H9 (cell line): ENCODE measurements around the gene GGPS1. TPM values are rescaled to one million over a fixed set of nuclear protein-coding genes. Genes with fewer than 3 reads are reported as not detected.

Source experiments
- DNase-seq: peaks from one replicate; pipeline ENCODE4 v3.0.0-alpha.2; 2017
- H2AFZ ChIP-seq: one replicate; pipeline ENCODE4 v1.6.1; 2013; ENCODE audit warnings: mild to moderate bottlenecking, low read length, control low read depth, moderate library complexity
- H2AK5ac ChIP-seq: 2 replicates; pipeline ENCODE4 v1.6.1; 2013; ENCODE audit warnings: low read length, control low read depth, mixed read lengths; ENCODE audit not compliant: insufficient read length
- H2BK120ac ChIP-seq: one replicate; pipeline ENCODE4 v1.6.1; 2013; ENCODE audit warnings: low read depth, mild to moderate bottlenecking, low read length, control low read depth, inconsistent platforms; ENCODE audit not compliant: poor library complexity, severe bottlenecking
- H2BK12ac ChIP-seq: 2 replicates; pipeline ENCODE4 v1.6.1; 2013; ENCODE audit warnings: low read length, control low read depth, mixed read lengths, low read depth; ENCODE audit not compliant: insufficient read length
- H2BK15ac ChIP-seq: 2 replicates; pipeline ENCODE4 v1.6.1; 2013; ENCODE audit warnings: low read depth, low read length, control low read depth
- H2BK20ac ChIP-seq: one replicate; pipeline ENCODE4 v1.6.1; 2013; ENCODE audit warnings: low read depth, mild to moderate bottlenecking, low read length, control low read depth, inconsistent platforms; ENCODE audit not compliant: poor library complexity, severe bottlenecking
- H2BK5ac ChIP-seq: 2 replicates; pipeline ENCODE4 v1.6.1; 2013; ENCODE audit warnings: low read length, control low read depth, mixed read lengths; ENCODE audit not compliant: insufficient read length
- H3K14ac ChIP-seq: 2 replicates; pipeline ENCODE4 v1.6.1; 2013; ENCODE audit warnings: low read length, control low read depth; ENCODE audit not compliant: insufficient read depth
- H3K18ac ChIP-seq: 2 replicates; pipeline ENCODE4 v1.6.1; 2013; ENCODE audit warnings: low read depth, mild to moderate bottlenecking, mixed read lengths, low read length, control low read depth; ENCODE audit not compliant: insufficient read length
- H3K23ac ChIP-seq: 2 replicates; pipeline ENCODE4 v1.6.1; 2013; ENCODE audit warnings: low read length, control low read depth, mixed read lengths, low read depth; ENCODE audit not compliant: insufficient read length
- H3K23me2 ChIP-seq: 2 replicates; pipeline ENCODE4 v1.6.1; 2013; ENCODE audit warnings: low read depth, mild to moderate bottlenecking, mixed read lengths, low read length, control low read depth; ENCODE audit not compliant: insufficient read length, poor library complexity, severe bottlenecking
- H3K27ac ChIP-seq: 2 replicates; pipeline ENCODE4 v1.5.1; 2013; ENCODE audit warnings: low read length, control low read depth, mixed read lengths, low read depth; ENCODE audit not compliant: insufficient read length
- H3K27me3 ChIP-seq: 2 replicates; pipeline ENCODE4 v1.6.1; 2013; ENCODE audit warnings: low read length, control low read depth, inconsistent platforms; ENCODE audit not compliant: insufficient read depth
- H3K4ac ChIP-seq: 2 replicates; pipeline ENCODE4 v1.6.1; 2013; ENCODE audit warnings: low read depth, mild to moderate bottlenecking, control low read depth, inconsistent platforms, low read length, moderate library complexity
- H3K4me1 ChIP-seq: 2 replicates; pipeline ENCODE4 v1.6.1; 2013; ENCODE audit warnings: low read length, control low read depth, inconsistent platforms; ENCODE audit not compliant: insufficient read depth
- H3K4me2 ChIP-seq: 2 replicates; pipeline ENCODE4 v1.6.1; 2013; ENCODE audit warnings: low read length, control low read depth, mixed read lengths; ENCODE audit not compliant: insufficient read length, insufficient read depth
- H3K56ac ChIP-seq: 2 replicates; pipeline ENCODE4 v1.6.1; 2013; ENCODE audit warnings: low read depth, mild to moderate bottlenecking, mixed read lengths, low read length, control low read depth; ENCODE audit not compliant: insufficient read length
- H3K79me1 ChIP-seq: 2 replicates; pipeline ENCODE4 v1.6.1; 2013; ENCODE audit warnings: low read depth, mild to moderate bottlenecking, moderate library complexity, low read length, control low read depth, inconsistent platforms; ENCODE audit not compliant: insufficient read depth, poor library complexity, severe bottlenecking
- H3K79me2 ChIP-seq: 2 replicates; pipeline ENCODE4 v1.6.1; 2013; ENCODE audit warnings: low read length, control low read depth, inconsistent platforms; ENCODE audit not compliant: insufficient read depth
- H3K9ac ChIP-seq: 2 replicates; pipeline ENCODE4 v1.6.1; 2013; ENCODE audit warnings: low read length, control low read depth, mixed read lengths; ENCODE audit not compliant: insufficient read length; ENCODE audit errors: extremely low read depth
- H3K9me3 ChIP-seq: one replicate; pipeline ENCODE4 v1.6.1; 2013; ENCODE audit warnings: low read depth, low read length, inconsistent platforms; ENCODE audit not compliant: control insufficient read depth
- H3T11ph ChIP-seq: one replicate; pipeline ENCODE4 v1.6.1; 2013; ENCODE audit warnings: mild to moderate bottlenecking, low read length, control low read depth, inconsistent platforms
- H4K20me1 ChIP-seq: one replicate; pipeline ENCODE4 v1.6.1; 2013; ENCODE audit not compliant: control insufficient read depth, insufficient read length, insufficient read depth
- H4K5ac ChIP-seq: 2 replicates; pipeline ENCODE4 v1.6.1; 2013; ENCODE audit warnings: low read depth, mild to moderate bottlenecking, mixed read lengths, low read length, control low read depth; ENCODE audit not compliant: insufficient read length
- H4K8ac ChIP-seq: replicated peaks from 2 replicates; pipeline ENCODE4 v1.6.1; 2013; ENCODE audit warnings: low read length, control low read depth, mixed read lengths, low read depth; ENCODE audit not compliant: insufficient read length
- H4K91ac ChIP-seq: 2 replicates; pipeline ENCODE4 v1.6.1; 2013; ENCODE audit warnings: low read depth, mild to moderate bottlenecking, moderate library complexity, mixed read lengths, low read length, control low read depth; ENCODE audit not compliant: insufficient read length
- H3K27ac Mint-ChIP-seq, 3 experiments: 2 replicates in 2 of 3; 3 replicates in 1 of 3; pipeline ENCODE4 v1.8.0; 2020 to 2021; ENCODE audit warnings: mixed read lengths in 3 of 3, mild to moderate bottlenecking in 1 of 3, moderate library complexity in 1 of 3
- H3K27me3 Mint-ChIP-seq: 2 replicates; pipeline ENCODE4 v1.8.0; 2021; ENCODE audit warnings: low read depth, mild to moderate bottlenecking, moderate library complexity, mixed read lengths
- H3K36me3 Mint-ChIP-seq, 3 experiments: 2 replicates in 2 of 3; 3 replicates in 1 of 3; pipeline ENCODE4 v1.8.0; 2020 to 2021; ENCODE audit warnings: low read depth in 3 of 3, mixed read lengths in 3 of 3; ENCODE audit not compliant: insufficient read depth in 1 of 3
- H3K4me1 Mint-ChIP-seq, 2 experiments: 2 replicates each; pipeline ENCODE4 v1.8.0; 2020; ENCODE audit warnings: mixed read lengths in 2 of 2
- H3K4me3 Mint-ChIP-seq, 2 experiments: 2 replicates in 1 of 2; 3 replicates in 1 of 2; pipeline ENCODE4 v1.8.0; 2020 to 2021; ENCODE audit warnings: mild to moderate bottlenecking in 2 of 2, mixed read lengths in 2 of 2, moderate library complexity in 1 of 2
- H3K9me3 Mint-ChIP-seq, 2 experiments: 2 replicates in 1 of 2; 3 replicates in 1 of 2; pipeline ENCODE4 v1.8.0; 2020; ENCODE audit warnings: mild to moderate bottlenecking in 2 of 2, mixed read lengths in 2 of 2, moderate library complexity in 1 of 2
- CTCF ChIP-seq: fragments of 200-600 bp; sonication (generic); conservative IDR thresholded peaks from 3 replicates; pipeline ENCODE4 v1.8.0; 2021; ENCODE audit warnings: antibody characterized with exemption, mild to moderate bottlenecking
- WGBS: extraction: QIAGEN DNeasy Blood & Tissue Kit; methylation state at CpG from one replicate; pipeline ENCODE4 v1.1.7; 2013; ENCODE audit warnings: missing lambda C conversion rate, low lambda C conversion rate, mixed read lengths; ENCODE audit not compliant: insufficient read length; ENCODE audit errors: extremely low coverage; 5-methylcytosine and 5-hydroxymethylcytosine counted together
- total RNA-seq: library from RNA; stranded (reverse); gene quantifications from 2 replicates; pipeline ENCODE4 v1.2.1, GENCODE V29; 2021

GGPS1 gene
- total RNA-seq, 1 experiment from 2014 or later: 44.7 TPM

GRCh38 chr1:235290740-235291502 is 37.4 kb upstream of the GGPS1 start:
- H3K36me3 Mint-ChIP-seq: peaks cover 0 to 3% (median 3%) of the 10 kb centered on the region in 3 experiments; a peak in 3 of 7 replicates
- H3K4me2 ChIP-seq: no peak overlapping the region
- no peak overlapping the region for H3K27ac ChIP-seq
- peak overlapping the region in 2 of 3 experiments; percentile 28 to 59; a peak in 2 of 7 replicates for H3K27ac Mint-ChIP-seq
- H3K23me2 ChIP-seq: no peaks in the 10 kb centered on the region
- H4K91ac ChIP-seq: no peak overlapping the region
- no peak for TF ChIP-seq CTCF
- no peak overlapping the region for H2BK5ac ChIP-seq
- no peak overlapping the region for H3K4ac ChIP-seq
- no peak overlapping the region for H2AFZ ChIP-seq
- H2BK20ac ChIP-seq: no peak overlapping the region
- H3K9ac ChIP-seq: no peak overlapping the region
- no peak overlapping the region for H2BK120ac ChIP-seq
- DNase-seq: no peak
- no peak overlapping the region for H3K18ac ChIP-seq
- no peak overlapping the region for H2AK5ac ChIP-seq
- no peak overlapping the region for H3K14ac ChIP-seq
- H3K79me2 ChIP-seq: peaks cover 26% of the 10 kb centered on the region; the same call in 1 of the 2 replicates
- peaks cover 3% of the 10 kb centered on the region in 2 experiments; a peak in 3 of 5 replicates for H3K9me3 Mint-ChIP-seq
- no peak overlapping the region for H2BK12ac ChIP-seq
- no peaks in the 10 kb centered on the region for H3K9me3 ChIP-seq
- no peaks in the 10 kb centered on the region for H3K27me3 ChIP-seq
- H3K27me3 Mint-ChIP-seq: no peaks in the 10 kb centered on the region
- no peaks in the 10 kb centered on the region for H4K20me1 ChIP-seq
- no CpG with 5 or more reads among the region's 12 CpGs for WGBS
- no peak overlapping the region for H4K5ac ChIP-seq
- H3K23ac ChIP-seq: no peak overlapping the region
- no peak overlapping the region for H4K8ac ChIP-seq
- peaks cover 4% of the 10 kb centered on the region; the same call in 1 of the 2 replicates for H3K4me1 ChIP-seq
- no peak overlapping the region for H2BK15ac ChIP-seq
- no peak overlapping the region for H3K56ac ChIP-seq
- H3T11ph ChIP-seq: no peak overlapping the region
- H3K79me1 ChIP-seq: no peaks in the 10 kb centered on the region
- no peak overlapping the region for H3K4me3 Mint-ChIP-seq
- peaks cover 33 to 40% of the 10 kb centered on the region in 2 experiments for H3K4me1 Mint-ChIP-seq
